GM18909 (cell line): ENCODE data around the gene ATG12.
"Not testable (repeated sequence)": the region's sequence is repeated elsewhere in the genome, so short reads cannot be mapped to it uniquely, and the experiment has no call there.

ENCODE experiments used
- ATAC-seq: cut with Tn5 transposase; IDR thresholded peaks from one replicate; pipeline ENCODE4 v1.9.1; 2021; ENCODE audit warnings: mild to moderate bottlenecking; ENCODE audit not compliant: unreplicated experiment, poor library complexity

ATG12 gene

DNA sequence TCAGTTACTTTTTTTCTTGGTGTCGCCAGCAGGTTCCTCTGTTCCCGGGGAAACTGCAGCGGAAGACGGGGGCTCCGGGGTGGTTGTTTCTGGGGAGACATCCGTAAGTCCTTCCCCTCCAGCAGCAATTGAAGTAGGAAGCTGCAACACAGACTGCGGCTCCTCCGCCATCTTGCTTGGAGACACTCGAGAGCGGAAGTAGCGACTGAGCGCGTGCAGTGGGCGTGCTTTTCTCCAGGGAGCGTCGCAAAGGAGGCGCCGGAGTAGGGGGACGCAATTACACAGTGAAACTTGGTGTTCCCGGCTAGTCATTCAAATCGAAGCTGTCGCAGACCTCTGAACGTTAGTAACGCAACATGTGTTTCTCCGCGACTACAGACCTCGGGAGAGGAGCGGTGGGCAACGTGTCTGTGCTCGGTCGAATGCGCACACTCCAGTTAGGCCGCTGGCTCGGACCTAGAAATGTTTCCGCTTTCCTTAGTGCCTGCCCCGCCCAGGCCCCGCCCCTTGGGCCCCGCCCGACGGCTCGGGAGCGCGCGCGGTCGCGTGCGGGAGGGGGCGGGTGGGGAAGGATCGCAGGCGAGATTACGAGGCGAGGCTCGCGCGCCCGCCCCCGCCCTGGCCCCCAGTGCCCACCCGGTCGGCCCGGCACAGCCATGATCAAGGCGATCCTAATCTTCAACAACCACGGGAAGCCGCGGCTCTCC is at the start of gene ATG12, which contains the start of gene AP3S1:
Gene ATG12, minus strand, starts transcription at position 184 of the 707 bp plus-strand sequence. Its CDS starts 13 bp downstream, at position 171.
Gene AP3S1, plus strand, starts transcription at position 554 of the 707 bp plus-strand sequence. Its CDS starts 103 bp downstream, at position 657.
- peak; percentile 86 for ATAC-seq

DNA sequence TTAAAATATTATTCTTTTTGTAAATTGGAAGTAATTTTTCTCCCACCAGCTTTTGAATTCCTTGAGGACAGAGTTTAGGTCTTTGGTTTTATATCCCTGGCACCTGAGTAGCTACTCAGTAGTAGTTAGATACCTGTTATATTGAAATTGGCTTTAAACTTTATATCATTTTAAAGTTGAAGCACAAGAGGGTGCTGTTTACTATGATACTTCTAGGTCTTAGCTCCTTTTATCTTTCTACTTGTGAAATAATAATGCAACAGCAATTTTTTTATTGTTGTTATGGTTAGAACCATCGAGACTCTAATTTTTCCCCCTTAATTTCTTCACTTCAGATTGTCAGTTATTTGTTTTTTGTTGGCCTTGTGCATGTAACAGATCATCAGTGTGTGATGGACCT is 46.7 kb upstream of the ATG12 start:
- ATAC-seq = no peak

DNA sequence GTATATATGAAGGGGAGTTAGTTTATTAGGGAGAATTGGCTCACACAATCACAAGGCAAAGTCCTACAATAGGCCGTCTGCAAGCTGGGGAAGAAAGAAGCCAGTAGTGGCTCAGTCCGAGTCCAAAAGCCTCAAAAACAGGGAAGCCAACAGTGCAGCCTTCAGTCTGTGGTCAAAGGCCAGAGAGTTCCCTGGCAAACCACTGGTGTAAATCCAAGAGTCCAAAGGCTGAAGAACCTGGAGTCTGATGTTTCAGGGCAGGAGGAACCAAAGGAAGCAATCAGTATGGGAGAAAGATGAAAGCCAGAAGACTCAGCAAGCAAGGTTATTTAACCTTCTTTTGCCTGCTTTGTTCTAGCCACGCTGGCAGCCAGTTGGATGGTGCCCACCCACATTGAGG is 43.8 kb upstream of the ATG12 start:
- not testable (repeated sequence) for ATAC-seq

- no peak for ATAC-seq
These were observed 43.3 kb upstream of the ATG12 start for GRCh38 chr5:115884704-115885103.

- ATAC-seq = not testable (repeated sequence)
These were observed 41.1 kb upstream of the ATG12 start for GRCh38 chr5:115882434-115882833.

GRCh38 chr5:115877342-115877741 is 36.0 kb upstream of the ATG12 start:
- ATAC-seq = not testable (repeated sequence)

- ATAC-seq = no peak
These were observed 34.1 kb upstream of the ATG12 start for GRCh38 chr5:115875447-115875846.

DNA sequence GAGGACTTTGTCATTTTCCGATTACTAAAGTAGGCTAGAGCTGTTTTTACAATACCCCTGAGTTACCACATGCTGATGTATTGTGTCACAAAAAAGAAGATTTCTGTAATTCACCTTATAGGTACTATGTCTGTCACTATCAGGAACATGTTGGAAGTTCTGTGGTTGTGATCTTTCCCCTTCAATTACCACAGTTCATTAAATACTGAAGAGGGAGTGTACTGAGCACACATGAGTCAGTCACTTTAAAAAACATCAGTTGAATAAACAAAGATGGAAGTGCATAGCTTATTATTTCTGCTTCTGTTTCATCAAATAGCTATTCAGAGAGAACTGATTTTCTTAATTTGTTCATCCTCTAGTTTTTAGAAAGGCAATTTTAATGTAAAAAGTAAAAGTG is 32.0 kb upstream of the ATG12 start:
- no peak for ATAC-seq

GRCh38 chr5:115872447-115872846 is 31.1 kb upstream of the ATG12 start:
- ATAC-seq = no peak

DNA sequence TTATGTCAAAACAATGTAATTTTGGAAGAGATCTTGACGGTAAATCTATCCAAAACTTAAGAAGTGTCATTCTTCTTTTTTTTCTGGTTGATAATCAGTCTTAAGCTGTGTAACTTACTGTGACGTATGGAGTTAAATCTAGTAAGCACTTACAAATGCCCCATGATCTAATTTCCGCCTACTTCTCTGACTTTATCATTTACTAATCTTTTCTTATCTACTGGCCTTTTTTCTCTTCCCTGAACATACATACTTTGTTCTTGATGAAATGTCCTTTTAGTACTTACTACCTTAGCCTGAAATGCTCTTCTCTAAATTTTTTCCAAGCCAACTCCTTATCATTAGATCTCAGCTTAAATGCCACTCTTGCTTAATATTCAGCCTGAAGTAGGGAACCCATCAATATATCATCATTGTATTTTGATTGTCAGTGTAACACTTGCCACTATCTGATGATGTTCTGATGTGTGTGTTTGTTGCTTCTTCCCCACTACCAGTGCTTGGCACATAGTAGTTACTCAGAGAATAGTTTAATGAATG is 28.0 kb upstream of the ATG12 start:
- ATAC-seq = no peak

GRCh38 chr5:115859378-115859777 is 18.0 kb upstream of the ATG12 start:
- ATAC-seq = no peak

DNA sequence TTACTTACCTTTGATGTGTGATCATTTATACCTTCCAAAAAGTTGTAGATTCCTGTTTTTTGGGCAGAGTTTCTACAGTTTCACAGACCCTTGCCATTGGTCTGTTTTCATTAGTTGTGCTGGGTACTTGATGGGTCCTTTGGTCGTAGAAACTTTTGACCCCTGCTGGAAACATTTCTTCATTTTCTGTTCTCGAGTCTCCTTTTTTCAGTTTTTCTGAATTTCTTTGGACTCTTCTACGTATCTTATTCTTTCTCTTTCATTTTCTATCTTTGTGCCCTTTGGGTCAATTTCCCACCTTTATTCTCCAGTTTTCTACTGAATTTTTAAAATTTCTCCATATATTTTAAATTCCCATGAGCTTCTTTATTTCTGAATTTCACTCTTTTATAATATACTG is 17.0 kb upstream of the ATG12 start:
- no peak for ATAC-seq

DNA sequence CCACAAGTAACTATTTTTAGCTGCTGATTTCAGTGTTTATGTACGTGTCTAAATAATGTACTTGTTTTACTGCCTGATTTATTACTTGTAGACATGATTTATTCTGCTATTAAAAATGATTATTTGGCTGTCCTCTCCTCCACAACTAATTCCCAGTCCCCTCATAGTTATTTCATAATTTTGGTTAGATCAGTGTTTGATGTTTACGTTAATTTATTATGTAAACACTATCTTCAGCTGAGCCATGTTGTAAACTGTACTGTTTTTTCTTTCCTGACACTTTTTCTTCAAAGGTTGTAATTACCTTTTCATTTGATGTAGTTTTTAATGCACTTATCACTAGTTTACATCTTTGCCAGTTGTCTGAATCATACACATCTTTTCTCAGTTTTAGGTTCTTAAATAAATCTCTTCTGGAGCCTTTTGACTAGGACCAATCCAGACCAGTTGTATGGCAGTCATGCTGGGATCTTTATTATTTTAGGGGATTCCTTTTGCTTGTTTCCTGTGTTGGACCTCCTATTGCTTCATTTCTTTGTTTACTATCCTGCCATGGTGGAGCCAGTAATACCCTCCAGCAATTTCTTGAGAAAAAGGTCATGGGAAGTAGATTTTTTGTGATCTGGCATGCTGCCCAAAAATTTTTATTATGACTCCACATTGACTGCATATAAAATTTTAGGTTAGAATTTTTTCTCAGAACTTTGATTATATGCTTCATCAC is 16.4 kb upstream of the ATG12 start:
- ATAC-seq = no peak

DNA sequence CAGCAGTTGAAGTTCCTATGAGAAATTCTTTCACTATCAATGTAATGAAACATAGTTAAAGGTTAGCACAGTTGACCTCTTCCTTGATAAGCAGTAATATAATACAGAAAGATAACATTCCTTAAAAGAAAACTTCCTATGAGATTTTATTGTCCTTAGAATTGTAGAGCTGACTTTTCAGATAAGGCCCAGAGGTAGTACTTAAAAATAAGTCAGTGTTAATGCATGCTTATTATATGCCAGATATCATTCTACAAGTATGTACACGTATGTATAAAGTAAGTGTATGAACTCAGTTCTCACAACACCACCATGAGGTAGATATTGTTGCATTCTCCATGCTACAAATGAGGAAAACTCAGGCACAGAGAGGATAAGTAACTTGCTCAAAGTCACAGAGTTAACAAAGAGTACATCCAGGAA is 15.7 kb upstream of the ATG12 start:
- no peak for ATAC-seq

- ATAC-seq = no peak
These were observed 14.6 kb upstream of the ATG12 start for GRCh38 chr5:115855959-115856358.

GRCh38 chr5:115854139-115854538 is 12.8 kb upstream of the ATG12 start:
- ATAC-seq = no peak

GRCh38 chr5:115850744-115851416 is 9.5 kb upstream of the ATG12 start:
- ATAC-seq = no peak

DNA sequence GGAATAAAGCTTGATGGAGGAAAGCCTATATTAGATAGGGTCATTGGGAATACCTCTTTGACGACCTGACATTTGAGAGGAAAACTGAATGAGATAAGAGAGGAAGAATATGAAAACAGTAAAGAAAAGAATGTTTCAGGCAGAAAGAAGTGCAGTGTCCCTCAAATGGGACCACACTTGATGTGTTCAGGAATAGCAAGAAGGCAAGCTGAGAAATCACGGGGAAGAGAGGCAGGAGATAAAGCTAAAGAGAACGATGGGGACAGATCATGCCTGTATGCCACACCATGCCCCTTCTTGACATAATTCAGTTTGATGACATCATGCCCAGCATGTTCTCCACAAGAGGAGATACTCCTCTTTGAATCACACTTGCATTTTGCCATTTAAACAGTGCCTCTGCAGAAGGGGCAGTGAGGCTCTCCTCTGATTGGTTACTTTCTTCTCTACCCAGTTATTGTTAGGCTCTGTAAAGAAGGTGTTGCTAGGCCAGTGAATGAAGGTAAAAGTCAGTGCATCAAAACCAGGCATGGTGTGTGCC is 8.0 kb upstream of the ATG12 start:
- no peak for ATAC-seq

DNA sequence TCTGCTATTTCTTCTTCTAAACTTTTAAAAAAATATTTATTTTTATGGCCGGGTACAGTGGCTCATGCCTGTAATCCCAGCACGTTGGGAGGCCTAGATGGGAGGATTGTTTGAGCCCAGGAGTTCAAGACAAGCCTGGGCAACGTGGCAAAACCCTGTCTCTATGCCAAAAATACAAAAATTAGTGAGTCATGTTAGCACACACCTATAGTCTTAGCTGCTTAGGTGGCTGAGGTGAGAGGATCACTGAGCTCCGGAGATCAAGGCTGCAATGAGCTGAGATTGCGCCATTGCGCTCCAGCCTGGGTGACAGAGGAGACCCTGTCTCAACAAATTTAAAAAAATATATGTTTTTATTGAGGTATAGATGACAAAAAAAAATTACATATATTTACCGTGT is 5.9 kb upstream of the ATG12 start:
- no peak for ATAC-seq

DNA sequence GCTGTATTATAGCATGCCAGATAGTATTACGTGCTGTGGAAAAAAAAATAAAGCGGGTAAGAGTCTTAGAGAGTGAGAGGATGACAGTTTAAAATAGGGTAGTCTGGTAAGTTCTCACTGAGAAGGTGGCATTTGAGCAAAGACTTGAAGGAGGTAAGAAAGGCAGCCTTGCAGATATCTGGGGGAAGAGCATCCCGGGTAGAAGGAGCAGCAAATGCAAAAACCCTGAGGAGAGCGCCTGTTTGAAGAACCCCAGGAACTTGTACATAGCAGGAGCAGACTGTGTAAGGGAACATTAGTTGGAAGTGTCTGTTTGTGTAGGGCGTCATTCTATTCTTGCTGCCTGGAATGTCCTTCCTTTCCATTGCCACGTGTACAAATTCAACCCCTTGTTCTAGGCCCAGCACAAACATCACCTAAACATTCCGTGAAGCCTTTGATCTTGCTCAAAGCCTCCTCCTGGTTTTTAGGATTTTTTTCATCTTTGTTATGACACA is 3.0 kb upstream of the ATG12 start:
- ATAC-seq = no peak
